ENCODE measurements around the gene APBB1IP.
"Not testable (repeated sequence)": the region's sequence is repeated elsewhere in the genome, so short reads cannot be mapped to it uniquely, and the experiment has no call there.

APBB1IP gene

GRCh38 chr10:26437637-26438461 is at the start of gene APBB1IP:
Gene APBB1IP, plus strand, starts transcription at chr10:26438341. Its CDS starts 53,986 bp downstream, at chr10:26492327.
- no peak for DNase-seq

GRCh38 chr10:26389533-26389932 is 48.6 kb upstream of the APBB1IP start:
- DNase-seq, result no peak

GRCh38 chr10:26391701-26392695 is 46.1 kb upstream of the APBB1IP start:
- no peak for DNase-seq

GRCh38 chr10:26398353-26398752 is 39.8 kb upstream of the APBB1IP start:
- not testable (repeated sequence) for DNase-seq

GRCh38 chr10:26407406-26407969 is 30.7 kb upstream of the APBB1IP start:
- DNase-seq, result no peak

- no peak for DNase-seq
Observed at GRCh38 chr10:26408858-26409494, 29.2 kb upstream of the APBB1IP start.

- no peak for DNase-seq
Observed at GRCh38 chr10:26410356-26410755, 27.8 kb upstream of the APBB1IP start.

GRCh38 chr10:26412932-26413331 is 25.2 kb upstream of the APBB1IP start:
- no peak for DNase-seq

- no peak for DNase-seq
Observed at GRCh38 chr10:26413375-26413774, 24.8 kb upstream of the APBB1IP start.

GRCh38 chr10:26417136-26417535 is 21.0 kb upstream of the APBB1IP start:
- DNase-seq, result no peak

GRCh38 chr10:26422977-26423376 is 15.2 kb upstream of the APBB1IP start:
- no peak for DNase-seq

- DNase-seq, result no peak
Observed at GRCh38 chr10:26423722-26424121, 14.4 kb upstream of the APBB1IP start.

GRCh38 chr10:26430641-26431163 is 7.4 kb upstream of the APBB1IP start:
- no peak for DNase-seq

- DNase-seq, result no peak
Observed at GRCh38 chr10:26432938-26433337, 5.2 kb upstream of the APBB1IP start.

GRCh38 chr10:26435852-26436251 is 2.3 kb upstream of the APBB1IP start:
- no peak for DNase-seq

- no peak for DNase-seq
Observed at GRCh38 chr10:26436848-26437247, 1.3 kb upstream of the APBB1IP start.

GRCh38 chr10:26438534-26439341 is 597 bp downstream of the APBB1IP start:
- DNase-seq, result no peak

GRCh38 chr10:26439406-26440087 is 1.4 kb downstream of the APBB1IP start:
- no peak for DNase-seq

GRCh38 chr10:26440088-26440470 is 1.9 kb downstream of the APBB1IP start:
- DNase-seq, result no peak

GRCh38 chr10:26441491-26442214 is 3.5 kb downstream of the APBB1IP start:
- no peak for DNase-seq

Measured in DMS 273 treated with DMSO at 0.1 percent for 48 hours (cell line).